T-helper 2 cell treated with Interferon-gamma antibody and Interleukin-4, amounts not matched to agents 5 μg/mL and 100 μg/mL, for 36 hours (primary cell): ENCODE measurements around the gene ZNF195.
A peak's percentile ranks its signal among the peaks of the same experiment; 100 is the strongest.
"Not testable (repeated sequence)": the region's sequence is repeated elsewhere in the genome, so short reads cannot be mapped to it uniquely, and the experiment has no call there.

Experiments used
- DNase-seq: peaks from one replicate; pipeline ENCODE4 v3.0.0; 2021; ENCODE audit warnings: low spot score
- H3K27ac Mint-ChIP-seq: one replicate; pipeline ENCODE4 v1.8.0; 2021; ENCODE audit warnings: mild to moderate bottlenecking, mixed read lengths
- H3K27me3 Mint-ChIP-seq: one replicate; pipeline ENCODE4 v1.8.0; 2021; ENCODE audit warnings: low read depth, mixed read lengths
- H3K36me3 Mint-ChIP-seq: one replicate; pipeline ENCODE4 v1.8.0; 2021; ENCODE audit warnings: low read depth, mixed read lengths
- H3K4me1 Mint-ChIP-seq: one replicate; pipeline ENCODE4 v1.8.0; 2021; ENCODE audit warnings: low read depth, mixed read lengths
- H3K4me3 Mint-ChIP-seq: one replicate; pipeline ENCODE4 v1.8.0; 2022; ENCODE audit warnings: mild to moderate bottlenecking, moderate library complexity, mixed read lengths
- H3K9me3 Mint-ChIP-seq: one replicate; pipeline ENCODE4 v1.8.0; 2021; ENCODE audit warnings: mixed read lengths

ZNF195 gene

DNA sequence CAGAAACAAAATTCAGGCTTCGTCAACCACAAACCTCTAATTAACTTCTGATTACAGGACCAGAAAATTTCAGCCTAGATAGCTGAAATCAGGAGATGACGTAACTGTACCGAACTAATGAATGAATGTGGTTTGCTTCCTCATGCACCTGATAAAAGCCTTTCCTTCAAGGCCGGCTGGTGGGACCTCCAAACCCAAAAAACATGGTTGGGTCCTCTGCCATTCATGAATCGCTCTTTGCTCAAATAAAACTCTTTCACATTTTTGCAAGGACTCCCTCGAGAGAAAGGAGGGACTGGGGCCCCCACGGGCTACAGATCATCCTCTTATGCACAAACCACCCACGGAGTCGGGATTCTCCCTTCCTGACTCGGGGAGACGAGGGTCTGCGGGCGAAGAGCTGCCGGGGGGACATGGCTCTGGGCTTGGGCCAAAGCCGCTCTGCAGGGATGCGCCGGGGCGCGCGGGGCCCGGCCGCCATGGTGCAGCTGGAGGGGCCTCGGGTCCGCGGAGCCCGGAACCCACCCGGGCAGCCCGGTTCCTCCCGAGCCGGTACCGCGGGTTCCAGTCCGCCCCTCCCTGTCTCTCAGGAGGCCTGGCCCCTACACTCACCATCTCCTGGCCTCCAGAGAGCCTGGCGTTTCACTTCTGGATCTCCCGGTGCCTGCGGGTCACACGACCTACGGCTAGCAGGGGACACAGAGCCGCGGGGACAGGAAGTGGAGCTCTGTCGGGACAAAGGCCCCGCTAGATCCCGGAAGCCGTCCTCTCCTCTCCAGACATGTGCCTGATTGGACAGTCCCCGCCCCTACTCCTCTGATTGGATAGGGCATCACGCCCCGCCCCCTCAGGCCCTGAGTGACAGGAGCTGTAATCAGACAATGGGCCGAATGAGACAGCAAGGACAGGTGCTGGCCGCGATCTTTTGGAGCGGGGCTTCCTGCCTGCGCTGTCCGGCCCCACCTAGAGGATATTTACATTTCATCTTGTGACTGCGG, at the start of gene ZNF195:
TSS of gene ZNF195 (minus strand) at position 721 of the 998 bp plus-strand sequence. CDS start at position 615, 106 bp downstream.
- Mint-ChIP-seq H3K9me3 (peaks cover 36% of the 10 kb centered on the region), H3K36me3 (peaks cover 50% of the 10 kb centered on the region)
- peak; percentile 99 for DNase-seq

DNA sequence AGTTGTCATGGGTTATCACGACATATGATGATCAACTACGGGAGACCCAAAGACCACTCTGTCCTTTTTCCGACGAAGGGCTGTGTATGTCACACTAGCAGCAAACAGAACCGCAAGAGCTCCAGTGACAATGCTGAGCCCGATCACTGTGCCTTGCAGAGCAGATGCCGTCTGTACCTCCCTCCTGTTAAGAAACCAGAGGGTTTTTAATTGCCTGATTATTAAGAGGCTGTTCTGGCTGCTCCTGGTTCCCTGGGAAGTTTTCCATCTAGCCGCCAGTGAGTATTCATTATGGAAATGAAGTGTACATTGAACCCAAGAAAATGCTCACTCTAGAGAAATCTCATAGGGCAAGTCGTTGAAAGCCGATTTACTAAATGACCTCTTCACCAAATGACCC, 49.1 kb upstream of the ZNF195 start:
- not testable (repeated sequence) for DNase-seq, H3K4me3 Mint-ChIP-seq, H3K27ac Mint-ChIP-seq, H3K9me3 Mint-ChIP-seq, H3K36me3 Mint-ChIP-seq, H3K4me1 Mint-ChIP-seq
- peaks cover 29% of the 10 kb centered on the region for H3K27me3 Mint-ChIP-seq

More for the DNA sequence above, at the start of gene ZNF195:
- peak within 1 kb of the TSS; percentile 98 for H3K27ac Mint-ChIP-seq
- peak within 1 kb of the TSS; percentile 98 for H3K4me3 Mint-ChIP-seq
- peaks cover 21% of the 10 kb centered on the region for H3K4me1 Mint-ChIP-seq
- no peaks in the 10 kb centered on the region for H3K27me3 Mint-ChIP-seq

DNA sequence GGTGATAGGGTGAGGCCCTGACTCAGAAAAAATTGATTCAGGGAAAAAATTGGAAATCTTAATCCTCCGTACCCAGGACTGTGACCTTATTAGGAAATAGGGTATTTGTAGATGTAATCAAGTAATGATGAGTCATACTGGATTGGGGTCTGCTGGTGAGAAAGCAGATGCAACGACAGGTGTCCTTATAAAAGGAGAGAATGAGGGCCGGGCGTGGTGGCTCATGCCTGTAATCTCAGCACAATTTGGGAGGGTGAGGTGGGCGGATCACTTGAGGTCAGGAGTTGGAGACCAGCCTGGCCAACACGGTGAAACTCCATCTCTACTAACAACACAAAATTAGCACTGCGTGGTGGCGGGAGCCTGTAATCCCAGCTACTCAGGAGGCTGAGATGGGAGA, 47.6 kb upstream of the ZNF195 start:
- Mint-ChIP-seq H3K4me1 (peaks cover 11% of the 10 kb centered on the region), H3K27me3 (peaks cover 32% of the 10 kb centered on the region)
- not testable (repeated sequence) for H3K36me3 Mint-ChIP-seq

DNA sequence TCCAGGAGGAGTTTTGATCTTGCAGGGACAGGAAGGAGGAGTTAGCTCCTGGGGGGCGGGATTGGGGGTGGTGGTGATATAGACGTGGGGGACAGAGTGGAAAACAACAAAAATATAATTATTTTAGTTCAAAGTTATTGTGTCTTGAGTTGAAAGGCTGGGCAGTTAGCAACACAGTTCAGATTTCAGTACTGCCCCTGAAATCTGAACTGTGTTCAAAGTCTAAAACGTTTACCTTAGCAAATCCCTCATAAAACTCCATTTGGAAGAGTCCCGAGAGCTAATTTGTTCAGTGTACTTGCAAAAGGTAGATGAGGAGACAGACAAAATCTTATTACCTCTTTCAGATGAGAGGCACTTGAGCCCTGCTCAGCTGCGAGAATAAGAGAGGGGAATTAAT, 45.0 kb upstream of the ZNF195 start:
- H3K4me3 Mint-ChIP-seq = peak overlapping the region; percentile 89
- peaks cover 30% of the 10 kb centered on the region for H3K27me3 Mint-ChIP-seq
- H3K4me1 Mint-ChIP-seq = peaks cover 12% of the 10 kb centered on the region
- not testable (repeated sequence) for DNase-seq, H3K36me3 Mint-ChIP-seq, H3K27ac Mint-ChIP-seq, H3K9me3 Mint-ChIP-seq

More for the DNA sequence above, 47.6 kb upstream of the ZNF195 start:
- H3K4me3 Mint-ChIP-seq, H3K27ac Mint-ChIP-seq, H3K9me3 Mint-ChIP-seq, DNase-seq: not testable (repeated sequence)

DNA sequence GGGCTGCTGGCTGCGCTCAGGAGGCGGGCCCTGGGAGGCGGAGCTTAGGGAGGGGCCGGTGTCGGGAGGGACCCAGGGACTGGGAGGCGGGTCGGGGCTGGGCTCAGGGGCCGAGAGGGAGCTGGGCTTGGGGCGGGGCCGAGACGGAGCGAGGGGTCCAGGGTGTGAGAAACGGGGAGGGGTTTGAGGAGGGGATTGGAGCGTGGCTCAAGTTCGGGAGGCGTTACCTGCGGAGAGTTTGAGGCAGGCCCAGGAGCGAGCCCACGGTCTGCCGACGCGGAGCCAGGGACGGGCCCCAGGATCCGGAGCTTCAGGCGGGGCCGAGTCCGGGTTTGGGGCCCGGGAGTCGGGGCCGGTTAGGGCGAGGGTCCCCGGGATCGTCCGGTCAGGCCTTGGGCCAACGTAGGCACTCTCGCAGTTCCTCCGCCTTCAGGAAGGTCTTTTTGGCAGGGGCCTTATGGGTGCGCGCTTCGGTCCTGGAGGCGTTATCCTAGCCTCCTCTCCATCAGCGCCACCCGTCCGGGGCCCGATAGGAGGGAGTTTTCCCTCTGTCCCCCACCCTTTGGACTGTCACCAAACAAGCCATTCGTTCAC, 44.3 kb upstream of the ZNF195 start:
- DNase-seq, H3K9me3 Mint-ChIP-seq, H3K36me3 Mint-ChIP-seq: not testable (repeated sequence)
- peaks cover 24% of the 10 kb centered on the region for H3K27me3 Mint-ChIP-seq
- H3K4me1 Mint-ChIP-seq = peaks cover 12% of the 10 kb centered on the region
- H3K27ac Mint-ChIP-seq = peak overlapping the region; percentile 96
- peak overlapping the region; percentile 89 for H3K4me3 Mint-ChIP-seq

DNA sequence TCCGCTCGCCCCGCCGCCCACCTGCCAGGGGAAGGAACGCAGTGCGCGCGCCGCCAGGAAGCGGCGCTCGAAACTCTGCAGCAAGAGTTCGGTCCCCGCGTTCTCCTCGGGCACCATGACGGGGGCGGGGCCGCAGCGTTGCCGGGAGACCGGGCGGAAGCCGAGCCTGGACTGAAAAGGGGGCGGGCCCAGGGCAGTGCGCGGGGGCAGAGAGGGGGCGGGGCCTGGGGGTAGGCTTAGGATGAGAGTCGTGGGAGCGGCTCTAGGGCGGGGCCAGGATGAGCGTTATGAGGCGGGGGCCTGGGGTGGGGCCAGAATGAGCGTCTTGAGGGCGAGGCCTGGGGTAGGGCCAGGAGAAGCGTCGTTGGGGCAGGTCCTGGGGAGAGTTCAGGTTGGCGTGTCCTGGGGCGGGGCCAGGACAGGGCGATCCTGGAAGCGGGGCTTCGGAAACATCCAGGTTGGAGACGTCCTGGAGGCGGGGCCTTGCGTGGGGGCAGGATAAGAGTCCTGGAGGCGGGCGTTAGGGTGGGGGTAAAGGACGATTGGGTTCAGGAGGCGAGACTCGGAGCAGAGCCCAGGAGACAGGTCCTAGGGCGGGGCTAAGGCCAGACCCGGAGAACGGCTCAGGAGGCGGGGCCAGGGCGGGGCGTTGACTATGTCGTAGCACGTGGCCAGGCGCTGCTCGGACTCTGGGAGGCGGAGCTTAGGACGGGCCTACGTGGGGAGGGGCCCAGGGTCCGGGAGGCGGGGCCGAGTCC, 43.6 kb upstream of the ZNF195 start:
- Mint-ChIP-seq H3K4me3 (peak overlapping the region; percentile 89), H3K4me1 (peaks cover 12% of the 10 kb centered on the region), H3K27me3 (peaks cover 20% of the 10 kb centered on the region), H3K27ac (peak overlapping the region; percentile 96)
- DNase-seq = peak; percentile 97
- not testable (repeated sequence) for H3K36me3 Mint-ChIP-seq, H3K9me3 Mint-ChIP-seq

DNA sequence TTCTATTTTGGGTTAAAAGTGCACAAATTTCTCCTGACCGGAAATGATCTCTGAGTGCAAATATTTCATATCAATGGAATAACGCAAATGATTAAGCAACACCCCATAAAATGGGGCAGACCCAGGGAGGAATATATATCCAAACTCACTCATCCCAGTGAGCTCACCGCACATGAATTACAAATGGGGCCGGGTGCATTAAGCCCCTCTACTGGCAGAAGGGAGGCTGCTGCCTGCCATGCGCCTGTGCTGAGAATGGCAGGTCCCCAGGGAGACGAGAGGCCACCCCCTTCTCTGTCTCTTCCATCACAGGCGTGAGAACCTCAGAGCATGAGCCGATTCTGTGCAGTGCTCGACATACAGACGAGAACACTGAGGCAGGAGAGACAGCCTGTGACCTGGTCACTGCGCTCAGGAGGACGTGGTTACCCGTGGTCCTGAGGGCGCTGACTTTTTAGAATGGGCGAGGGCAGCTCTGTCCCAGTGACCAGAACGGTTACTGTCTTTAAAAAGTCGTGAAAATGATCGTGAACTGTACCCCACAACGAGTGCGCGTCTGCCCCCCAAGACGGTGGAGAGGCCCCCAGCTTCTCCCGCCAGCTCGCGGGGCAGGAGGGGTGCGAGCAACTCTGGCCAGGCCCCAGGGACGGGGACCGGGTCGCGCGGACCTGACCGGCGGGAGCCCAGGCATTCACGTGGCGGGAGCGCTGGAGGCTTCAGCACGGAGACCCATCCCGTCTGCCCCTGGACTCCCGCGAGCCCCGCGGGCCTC, 42.8 kb upstream of the ZNF195 start:
- Mint-ChIP-seq H3K4me1 (peaks cover 12% of the 10 kb centered on the region), H3K27me3 (peaks cover 20% of the 10 kb centered on the region), H3K27ac (peak overlapping the region; percentile 20), H3K4me3 (peak overlapping the region; percentile 89)
- not testable (repeated sequence) for H3K36me3 Mint-ChIP-seq, DNase-seq, H3K9me3 Mint-ChIP-seq

DNA sequence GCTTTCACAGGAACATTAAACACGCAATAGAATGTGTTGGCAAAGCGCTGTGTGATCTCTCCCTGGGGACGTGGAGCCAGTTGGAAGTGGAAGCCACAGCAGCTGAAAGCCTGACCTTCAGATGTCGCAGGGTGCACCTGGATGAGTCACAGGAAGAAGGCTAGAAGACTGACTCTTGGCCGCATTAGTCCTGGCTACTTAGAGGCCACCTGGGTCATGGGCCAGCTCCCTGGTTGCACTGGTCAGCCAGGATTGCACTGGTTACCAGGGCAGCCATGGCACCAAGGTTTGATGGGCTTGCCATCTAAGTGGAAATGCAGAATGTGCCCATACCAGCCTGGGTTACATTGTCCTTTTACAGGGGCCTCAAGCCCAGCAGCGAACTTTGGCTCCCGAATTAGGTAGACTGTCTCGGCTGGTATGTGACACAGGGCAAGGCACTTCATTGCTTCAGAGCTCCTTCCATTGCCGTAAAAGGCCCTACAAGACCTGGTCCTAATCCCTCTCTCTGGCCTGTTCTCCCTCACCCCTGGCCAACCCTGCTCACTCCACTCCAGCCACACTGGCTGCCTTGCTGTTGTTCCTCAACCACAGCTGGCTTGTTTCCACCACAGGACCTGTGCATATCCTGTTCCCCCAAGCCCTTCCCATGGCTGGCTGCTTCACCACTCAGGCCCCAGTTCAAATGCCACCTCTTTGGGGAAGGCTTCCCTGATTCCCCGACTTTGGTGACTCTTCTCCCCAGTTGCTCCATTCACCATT, 41.5 kb upstream of the ZNF195 start:
- Mint-ChIP-seq H3K4me1 (peaks cover 12% of the 10 kb centered on the region), H3K27me3 (peaks cover 14% of the 10 kb centered on the region)
- not testable (repeated sequence) for H3K36me3 Mint-ChIP-seq, H3K9me3 Mint-ChIP-seq, H3K4me3 Mint-ChIP-seq, H3K27ac Mint-ChIP-seq, DNase-seq

DNA sequence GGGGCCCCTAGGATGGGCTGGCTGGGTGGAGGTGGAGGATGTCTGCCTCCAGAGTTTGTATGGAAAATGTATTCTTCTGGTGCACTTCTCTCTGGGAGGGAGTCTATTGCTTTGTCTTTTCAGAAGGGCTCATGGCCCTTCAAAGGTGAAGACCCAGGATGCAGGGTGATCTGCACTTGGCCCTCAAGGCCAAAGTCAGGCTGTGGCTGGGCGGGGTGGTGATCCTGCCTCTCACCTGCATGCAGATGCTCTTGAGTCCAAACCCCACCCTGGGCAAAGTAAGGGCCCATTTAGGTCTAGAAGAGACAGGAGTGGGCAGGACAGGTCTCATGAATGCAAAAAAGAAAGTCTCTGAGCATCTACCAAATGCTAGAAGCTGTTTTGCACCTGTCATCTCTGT, 40.5 kb upstream of the ZNF195 start:
- DNase-seq, H3K27ac Mint-ChIP-seq, H3K9me3 Mint-ChIP-seq, H3K4me3 Mint-ChIP-seq, H3K36me3 Mint-ChIP-seq: not testable (repeated sequence)
- H3K4me1 Mint-ChIP-seq = peaks cover 12% of the 10 kb centered on the region
- peaks cover 11% of the 10 kb centered on the region for H3K27me3 Mint-ChIP-seq

DNA sequence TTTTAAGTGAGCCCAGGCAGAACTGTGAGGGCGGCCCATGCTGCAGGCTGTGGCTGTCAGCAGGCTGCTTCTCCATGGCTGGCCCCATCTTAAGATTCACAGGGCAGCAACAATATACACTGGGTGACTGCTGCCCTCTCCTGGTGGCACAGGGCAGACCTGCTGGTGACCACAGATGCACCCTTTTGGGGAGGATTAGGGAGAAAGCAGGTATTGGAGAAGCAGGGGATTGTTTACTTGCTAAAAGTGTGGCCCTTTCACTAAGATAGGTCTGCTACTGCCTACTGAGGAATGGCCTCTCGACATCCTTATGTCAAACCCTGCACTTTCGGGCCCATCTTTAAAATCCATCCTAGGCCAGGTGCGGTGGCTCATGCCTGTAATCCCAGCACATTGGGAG, 38.1 kb upstream of the ZNF195 start:
- peak; percentile 37 for DNase-seq
- not testable (repeated sequence) for H3K4me3 Mint-ChIP-seq, H3K27me3 Mint-ChIP-seq, H3K27ac Mint-ChIP-seq, H3K4me1 Mint-ChIP-seq, H3K36me3 Mint-ChIP-seq, H3K9me3 Mint-ChIP-seq

DNA sequence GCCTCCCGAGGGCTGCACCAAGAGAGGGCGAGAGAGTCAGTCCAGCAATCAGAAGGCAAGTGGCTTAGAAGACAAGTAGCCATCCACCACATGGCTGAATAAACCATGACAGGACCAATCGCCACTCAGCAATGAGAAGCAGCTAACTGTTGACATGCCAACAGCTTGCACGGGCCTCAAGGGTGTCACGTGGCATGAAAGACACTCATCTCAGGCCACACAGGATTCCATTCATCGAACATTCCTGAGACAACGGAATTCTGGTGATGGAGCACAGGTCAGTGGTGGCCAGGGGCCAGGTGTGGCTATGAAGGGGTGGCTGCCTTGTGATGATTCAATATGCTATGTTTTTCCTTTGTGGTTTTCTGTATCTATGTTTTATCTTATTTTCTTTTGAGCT, 36.4 kb upstream of the ZNF195 start:
- not testable (repeated sequence) for H3K9me3 Mint-ChIP-seq, H3K36me3 Mint-ChIP-seq, H3K4me1 Mint-ChIP-seq, H3K27me3 Mint-ChIP-seq, DNase-seq, H3K4me3 Mint-ChIP-seq, H3K27ac Mint-ChIP-seq

DNA sequence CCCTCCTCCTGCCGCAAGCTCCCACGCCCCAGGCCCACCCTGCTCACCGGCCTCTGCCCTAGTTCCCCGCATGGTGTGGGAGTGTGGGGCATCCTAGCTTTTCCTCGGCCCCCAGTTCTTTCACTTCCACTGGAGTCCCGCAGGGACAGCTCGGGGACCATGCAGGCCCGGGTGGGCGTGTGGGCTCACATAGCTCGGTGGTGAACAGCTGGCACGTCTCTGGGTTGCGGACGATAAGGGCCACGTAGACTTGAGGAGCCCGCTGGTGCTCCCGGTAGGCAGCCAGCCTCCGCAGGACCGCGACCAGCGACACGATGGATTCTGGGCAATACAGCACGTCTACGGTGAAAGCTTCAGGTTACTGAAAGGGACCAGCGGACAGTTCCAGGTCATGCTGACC, 34.7 kb upstream of the ZNF195 start:
- not testable (repeated sequence) for H3K4me3 Mint-ChIP-seq, H3K27me3 Mint-ChIP-seq, H3K36me3 Mint-ChIP-seq, DNase-seq, H3K4me1 Mint-ChIP-seq, H3K27ac Mint-ChIP-seq, H3K9me3 Mint-ChIP-seq

DNA sequence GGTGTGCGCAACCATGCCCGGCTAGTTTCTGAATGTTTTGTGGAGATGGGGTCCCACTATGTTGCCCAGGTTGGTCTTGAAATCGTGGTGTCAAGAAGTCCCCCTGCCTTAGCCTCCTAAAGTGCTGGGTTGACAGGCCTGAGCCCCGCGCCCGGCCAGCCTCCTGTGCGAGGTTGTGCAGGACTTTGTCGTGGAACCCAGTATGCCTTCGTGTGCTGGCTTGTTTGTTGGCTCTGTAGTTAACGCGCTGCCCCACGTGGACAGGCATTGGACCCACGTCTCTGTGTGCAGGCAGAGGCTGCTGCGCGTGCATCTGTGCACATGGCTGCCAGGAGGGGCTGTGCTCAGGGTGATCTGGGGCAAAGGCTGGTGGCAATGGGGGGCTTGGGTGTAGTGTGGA, 33.9 kb upstream of the ZNF195 start:
- H3K36me3 Mint-ChIP-seq = no peaks in the 10 kb centered on the region
- H3K27me3 Mint-ChIP-seq = no peaks in the 10 kb centered on the region
- no peaks in the 10 kb centered on the region for H3K9me3 Mint-ChIP-seq
- no peak overlapping the region for H3K4me3 Mint-ChIP-seq
- no peaks in the 10 kb centered on the region for H3K4me1 Mint-ChIP-seq
- DNase-seq = no peak
- no peak overlapping the region for H3K27ac Mint-ChIP-seq
